Thyroid gland (tissue), 4 donors: ENCODE data around the gene RYR2. TPM values are rescaled to one million over a fixed set of nuclear protein-coding genes. Genes with fewer than 3 reads are reported as not detected.

Experiments
- DNase-seq, 2 donors: peaks; one replicate each; pipeline ENCODE4 v3.0.0-alpha.2; 2019
- H3K27ac ChIP-seq, 3 donors: fragments of 200-600 bp; sonication (generic); 1 replicate in 2 of 3; 2 replicates in 1 of 3; pipeline ENCODE4 v1.5.1; 2016 to 2019; ENCODE audit warnings: mild to moderate bottlenecking in 1 of 3, moderate library complexity in 1 of 3
- H3K27me3 ChIP-seq: fragments of 200-600 bp; sonication (generic); one replicate; pipeline ENCODE4 v1.5.1; 2019
- H3K36me3 ChIP-seq, 2 donors: fragments of 200-600 bp; sonication (generic); one replicate each; pipeline ENCODE4 v1.5.1; 2016 to 2019
- H3K4me1 ChIP-seq, 2 donors: fragments of 200-600 bp; sonication (generic); one replicate each; pipeline ENCODE4 v1.5.1; 2017 to 2019
- H3K4me3 ChIP-seq, 3 donors: fragments of 200-600 bp; sonication (generic); replicated peaks in 1 of 3; 1 replicate in 2 of 3; 2 replicates in 1 of 3; pipeline ENCODE4 v1.5.1; 2016; ENCODE audit warnings: mild to moderate bottlenecking in 1 of 3
- H3K9me3 ChIP-seq: fragments of 200-600 bp; sonication (generic); one replicate; pipeline ENCODE4 v1.5.1; 2017
- POLR2A ChIP-seq, 2 donors: fragments of 450-650 bp; IDR thresholded peaks; one replicate each; pipeline ENCODE4 v1.6.1; 2017; ENCODE audit warnings: antibody characterized with exemption in 2 of 2, mild to moderate bottlenecking in 2 of 2, moderate library complexity in 1 of 2
- WGBS, 2 donors: methylation state at CpG; one replicate each; pipeline ENCODE4 v1.1.5; 2017; 5-methylcytosine and 5-hydroxymethylcytosine counted together
- intact Hi-C: fragments of 100-400 bp; cut with DNase I; formaldehyde crosslinking; loops from one replicate; pipeline ENCODE4 v1.15.1; 2023
- total RNA-seq, 4 donors: library from RNA; depleted of rRNA; stranded (reverse); fragments of >200 nt; gene quantifications; one replicate each; pipeline ENCODE4 v1.2.3, GENCODE V29; 2016
- TF ChIP-seq, protein P1 (sequence below), 6 experiments: fragments of 200-600 bp in 3 of 6; fragments of 450-650 bp in 3 of 6; sonication (generic) in 3 of 6; IDR thresholded peaks; one replicate each; pipeline ENCODE4 v1.5.1; 2016 to 2019; ENCODE audit warnings: antibody characterized with exemption in 6 of 6, mild to moderate bottlenecking in 2 of 6, inconsistent platforms in 1 of 6, moderate library complexity in 1 of 6

The RYR2 gene
- total RNA-seq, 4 donors from 2014 or later = 6.6 to 31.8 (median 28.2) TPM

DNA sequence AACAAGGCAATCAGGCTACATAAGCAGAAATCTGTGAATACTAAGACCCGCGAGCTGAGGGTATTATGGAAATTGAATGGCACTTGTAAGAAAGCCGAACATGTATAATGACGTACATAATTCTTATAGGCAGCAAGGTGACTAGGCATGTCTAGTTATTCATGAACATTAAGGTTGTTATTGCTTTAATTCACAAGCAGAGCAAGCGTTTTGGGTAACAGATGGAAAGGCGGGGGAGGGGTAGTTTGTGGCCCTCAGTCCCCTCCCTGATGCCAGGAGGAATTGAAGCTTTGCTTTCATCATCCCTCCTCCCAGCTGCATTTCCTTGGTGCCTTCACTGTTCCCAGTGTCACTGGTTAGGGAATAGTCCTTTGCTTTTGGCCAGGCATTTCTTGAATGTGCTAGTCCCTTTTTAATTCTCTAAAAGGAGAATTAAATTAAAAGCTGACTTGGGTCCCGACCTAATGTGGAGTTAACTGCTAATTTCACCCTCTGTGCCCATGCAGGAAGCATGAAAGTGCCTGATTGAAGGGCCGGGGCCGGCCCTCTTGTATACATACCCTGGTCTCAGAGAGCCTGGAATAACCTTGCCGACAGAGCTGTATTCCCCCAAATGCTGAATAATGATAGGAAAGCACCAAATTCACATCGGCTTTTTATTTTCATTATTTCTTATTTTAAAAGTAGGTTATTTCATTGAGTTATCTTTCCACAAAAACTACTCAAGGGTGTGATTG is 42.5 kb downstream of the RYR2 start:
- H3K36me3 ChIP-seq = no peaks in the 10 kb centered on the region
- H3K4me3 ChIP-seq = no peak overlapping the region
- no peaks in the 10 kb centered on the region for H3K9me3 ChIP-seq
- H3K27me3 ChIP-seq = no peaks in the 10 kb centered on the region
- peaks cover 0 to 11% of the 10 kb centered on the region in 2 donors for H3K4me1 ChIP-seq
- TF ChIP-seq, protein P1, sequence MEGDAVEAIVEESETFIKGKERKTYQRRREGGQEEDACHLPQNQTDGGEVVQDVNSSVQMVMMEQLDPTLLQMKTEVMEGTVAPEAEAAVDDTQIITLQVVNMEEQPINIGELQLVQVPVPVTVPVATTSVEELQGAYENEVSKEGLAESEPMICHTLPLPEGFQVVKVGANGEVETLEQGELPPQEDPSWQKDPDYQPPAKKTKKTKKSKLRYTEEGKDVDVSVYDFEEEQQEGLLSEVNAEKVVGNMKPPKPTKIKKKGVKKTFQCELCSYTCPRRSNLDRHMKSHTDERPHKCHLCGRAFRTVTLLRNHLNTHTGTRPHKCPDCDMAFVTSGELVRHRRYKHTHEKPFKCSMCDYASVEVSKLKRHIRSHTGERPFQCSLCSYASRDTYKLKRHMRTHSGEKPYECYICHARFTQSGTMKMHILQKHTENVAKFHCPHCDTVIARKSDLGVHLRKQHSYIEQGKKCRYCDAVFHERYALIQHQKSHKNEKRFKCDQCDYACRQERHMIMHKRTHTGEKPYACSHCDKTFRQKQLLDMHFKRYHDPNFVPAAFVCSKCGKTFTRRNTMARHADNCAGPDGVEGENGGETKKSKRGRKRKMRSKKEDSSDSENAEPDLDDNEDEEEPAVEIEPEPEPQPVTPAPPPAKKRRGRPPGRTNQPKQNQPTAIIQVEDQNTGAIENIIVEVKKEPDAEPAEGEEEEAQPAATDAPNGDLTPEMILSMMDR (IDR thresholded peaks at IDR 0.05) = no peak
- TF ChIP-seq POLR2A (IDR thresholded peaks at IDR 0.05) = no peak
- H3K27ac ChIP-seq = no peak overlapping the region
- 85 to 89% methylated on average over 11 of the region's 11 CpGs for WGBS, 2 donors
- intact Hi-C loops = no loop called here
- no peak for DNase-seq

DNA sequence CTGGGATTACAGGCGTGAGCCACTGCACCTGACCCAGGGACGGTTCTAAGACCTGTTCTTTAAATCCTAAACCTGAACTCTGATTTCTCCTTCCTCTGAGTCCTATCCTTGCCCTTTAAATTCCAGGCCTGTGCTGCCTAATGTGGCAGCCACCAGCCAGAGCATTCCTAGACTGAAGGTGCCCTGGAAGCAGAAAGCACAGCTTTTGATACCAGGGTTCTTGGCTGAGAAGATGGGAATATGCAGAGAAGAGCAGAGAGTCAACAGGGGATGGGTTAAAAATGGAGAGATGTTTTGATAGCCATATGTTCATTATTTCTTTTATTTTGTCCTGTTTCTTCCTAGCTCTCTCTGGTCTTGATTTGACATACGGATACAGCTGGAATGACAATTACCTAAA is 49.7 kb downstream of the RYR2 start:
- H3K9me3 ChIP-seq = no peaks in the 10 kb centered on the region
- 96 to 97% methylated on average over 3 of the region's 3 CpGs for WGBS, 2 donors
- no peaks in the 10 kb centered on the region for H3K27me3 ChIP-seq
- no peaks in the 10 kb centered on the region for H3K36me3 ChIP-seq
- H3K4me1 ChIP-seq = peaks cover 19 to 20% of the 10 kb centered on the region in 2 donors
- intact Hi-C loops = no loop called here
- H3K27ac ChIP-seq = no peak overlapping the region
- TF ChIP-seq POLR2A (IDR thresholded peaks at IDR 0.05) = no peak
- TF ChIP-seq, protein P1 (IDR thresholded peaks at IDR 0.05) = no peak
- H3K4me3 ChIP-seq = no peak overlapping the region
- DNase-seq = no peak

DNA sequence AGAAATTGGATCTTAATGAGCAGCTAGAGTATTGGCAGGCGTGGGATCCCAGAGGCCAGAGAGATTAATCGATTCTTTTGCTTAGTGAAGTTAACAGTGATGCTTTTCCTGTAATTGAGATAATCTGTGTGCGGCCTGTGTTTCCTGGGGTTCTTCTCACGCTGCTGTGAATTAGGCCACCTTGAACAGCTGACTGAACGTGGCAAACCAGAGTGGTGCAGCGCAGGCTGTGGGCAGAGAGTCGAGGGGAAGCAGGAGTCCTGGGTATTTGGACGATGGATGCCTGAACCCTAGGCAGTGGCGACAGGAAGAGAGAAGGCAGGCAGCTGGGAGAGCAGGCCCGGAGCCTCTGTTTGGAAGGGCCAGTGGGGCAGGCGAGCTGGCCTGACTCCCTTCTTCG is 51.7 kb downstream of the RYR2 start:
- Histone ChIP-seq H3K27ac (no peak overlapping the region), H3K4me1 (peaks cover 17 to 24% of the 10 kb centered on the region in 2 donors), H3K27me3 (no peaks in the 10 kb centered on the region), H3K4me3 (no peak overlapping the region), H3K9me3 (no peaks in the 10 kb centered on the region), H3K36me3 (no peaks in the 10 kb centered on the region)
- DNase-seq = no peak
- TF ChIP-seq, protein P1 (IDR thresholded peaks at IDR 0.05) = no peak
- TF ChIP-seq POLR2A (IDR thresholded peaks at IDR 0.05) = no peak
- 79 to 84% methylated on average over 12 of the region's 12 CpGs for WGBS, 2 donors
- intact Hi-C loops = no loop called here

DNA sequence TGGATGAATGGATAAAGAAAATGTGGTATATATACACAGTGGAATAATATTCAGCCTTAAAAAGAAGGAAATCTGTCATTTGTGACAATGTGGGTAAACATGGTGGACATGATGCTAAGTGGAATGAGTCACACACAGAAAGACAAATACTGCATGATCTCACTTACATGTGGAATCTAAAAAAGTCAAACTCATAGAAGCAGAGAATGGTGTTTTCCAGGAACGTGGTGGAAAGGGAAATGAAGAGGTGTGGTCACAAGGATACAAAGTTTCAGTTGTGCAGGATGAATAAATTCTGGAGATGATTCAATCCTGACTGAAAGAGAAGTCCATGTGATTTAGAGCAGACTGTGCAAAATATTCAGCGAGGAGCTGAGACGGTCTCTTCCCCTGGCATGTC is 56.6 kb downstream of the RYR2 start:
- no peak for DNase-seq
- H3K36me3 ChIP-seq = no peaks in the 10 kb centered on the region
- intact Hi-C loops = no loop called here
- no peak overlapping the region for H3K4me3 ChIP-seq
- no peaks in the 10 kb centered on the region for H3K9me3 ChIP-seq
- TF ChIP-seq POLR2A (IDR thresholded peaks at IDR 0.05) = no peak
- TF ChIP-seq, protein P1 (IDR thresholded peaks at IDR 0.05) = no peak
- H3K4me1 ChIP-seq = peaks cover 11 to 17% of the 10 kb centered on the region in 2 donors
- no peak overlapping the region for H3K27ac ChIP-seq
- no peaks in the 10 kb centered on the region for H3K27me3 ChIP-seq
- WGBS, 2 donors = 75 to 85% methylated on average over 3 of the region's 3 CpGs

DNA sequence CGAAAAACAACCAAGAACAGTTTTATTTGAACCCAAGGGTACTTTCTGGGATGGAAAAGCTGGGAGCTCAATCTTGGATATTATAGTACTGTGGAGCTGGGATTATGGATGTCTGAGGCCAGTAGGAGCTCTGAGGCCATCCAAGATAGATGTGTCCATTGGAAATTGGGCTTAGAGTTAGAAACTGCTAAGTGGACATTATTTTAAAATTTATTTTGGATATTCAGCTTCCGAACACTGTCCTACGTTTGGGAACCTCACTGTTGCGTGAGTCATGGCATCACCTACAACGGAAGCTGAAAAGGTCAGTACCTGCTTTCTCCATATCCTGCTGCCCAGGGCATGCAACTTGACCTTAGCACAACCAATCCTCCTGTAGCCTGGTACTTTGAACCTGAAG is 61.0 kb downstream of the RYR2 start:
- 92 to 96% methylated on average over 5 of the region's 5 CpGs for WGBS, 2 donors

More for the DNA sequence above, 61.0 kb downstream of the RYR2 start:
- Histone ChIP-seq H3K27ac (no peak overlapping the region), H3K4me3 (no peak overlapping the region), H3K9me3 (no peaks in the 10 kb centered on the region), H3K36me3 (no peaks in the 10 kb centered on the region), H3K4me1 (peaks cover 6 to 7% of the 10 kb centered on the region in 2 donors), H3K27me3 (no peaks in the 10 kb centered on the region)
- TF ChIP-seq, protein P1 (IDR thresholded peaks at IDR 0.05) = no peak
- no peak for TF ChIP-seq POLR2A (IDR thresholded peaks at IDR 0.05)
- DNase-seq = no peak
- intact Hi-C loops = no loop called here
